Measurements from ENCODE around the gene SSH3. TPM values are rescaled to one million over a fixed set of nuclear protein-coding genes. Genes with fewer than 3 reads are reported as not detected.

SSH3 gene
- total and polyA plus RNA-seq, 2 of the 4 experiments (the other 2 are of a cell fraction), result 7.3 to 26.7 TPM

DNA sequence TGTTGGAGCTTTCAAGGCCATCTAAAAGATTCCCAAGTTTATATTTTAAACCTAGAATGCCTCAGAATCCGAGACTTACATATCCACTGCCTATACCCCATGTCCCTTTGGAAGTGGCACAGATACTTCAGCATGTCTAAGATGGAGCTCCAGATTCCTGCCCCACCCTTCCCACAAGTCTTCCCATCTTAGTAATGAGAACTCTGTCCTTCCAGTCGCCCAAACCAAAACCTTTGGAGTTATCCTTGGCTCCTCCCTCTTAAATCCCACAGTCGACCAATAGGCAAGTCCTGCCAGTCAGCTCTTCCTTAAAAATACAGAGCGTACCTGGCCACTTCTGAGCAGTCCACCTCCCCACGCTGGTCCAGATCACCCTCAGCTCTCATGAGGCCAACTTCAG, 45.7 kb downstream of the SSH3 start:
- Histone ChIP-seq H3K14ac (replicated peaks; ENCODE audit: low read depth, low read length) (no peak overlapping the region), H4K5ac (ENCODE audit: low read depth, low read length) (no peak overlapping the region), H4K91ac (ENCODE audit: insufficient read depth, low read depth, low read length) (no peak overlapping the region), H3K79me1 (ENCODE audit: low read depth in 1 of 2, low read length in 2 of 2) (peaks cover 0 to 21% of the 10 kb centered on the region in 2 experiments; a peak in 2 of 4 replicates), H2BK20ac (ENCODE audit: low read depth, low read length) (no peak overlapping the region), H3K18ac (ENCODE audit: low read depth, low read length) (no peak overlapping the region), H2BK120ac (ENCODE audit: low read depth, low read length) (no peak overlapping the region), H3K9me1 (ENCODE audit: insufficient read depth, low read length) (peaks cover 6% of the 10 kb centered on the region), H4K8ac (ENCODE audit: low read depth in 2 of 2, low read length in 2 of 2) (no peak overlapping the region), H3K4me2 (ENCODE audit: low read depth, low read length) (no peak overlapping the region), H3K36me3 (ENCODE audit: control insufficient read depth, insufficient read depth, low read length) (peaks cover 3% of the 10 kb centered on the region; the same call in 1 of the 2 replicates), H3K9me3 (ENCODE audit: control insufficient read depth, insufficient read depth, low read length) (no peaks in the 10 kb centered on the region), H2BK15ac (ENCODE audit: low read depth, low read length) (no peak overlapping the region), H2AFZ (replicated peaks; ENCODE audit: low read length, poor library complexity) (no peak overlapping the region), H3K4me1 (ENCODE audit: control insufficient read depth, insufficient read depth, low read length) (peaks cover 11% of the 10 kb centered on the region), H2AK9ac (replicated peaks; ENCODE audit: low read depth, low read length, poor library complexity) (no peak overlapping the region), H3K56ac (ENCODE audit: extremely low read depth, insufficient read depth, low read length) (no peak overlapping the region), H3K4me3 (ENCODE audit: insufficient read depth, low read depth, low read length) (no peak overlapping the region), H3K4ac (ENCODE audit: low read depth, low read length) (no peak overlapping the region), H2AK5ac (ENCODE audit: low read depth, low read length) (no peak overlapping the region), H4K20me1 (ENCODE audit: insufficient read depth, low read length) (peaks cover 3% of the 10 kb centered on the region; the same call in 1 of the 2 replicates), H3K27ac (ENCODE audit: insufficient read depth, low read length) (no peak overlapping the region), H2BK5ac (ENCODE audit: low read depth, low read length, poor library complexity, severe bottlenecking) (no peak overlapping the region), H3K23ac (ENCODE audit: low read depth, low read length) (no peak overlapping the region), H3K27me3 (ENCODE audit: control insufficient read depth, insufficient read depth, low read length) (no peaks in the 10 kb centered on the region), H3K9ac (ENCODE audit: low read depth, low read length) (no peak overlapping the region)
- ChIA-PET POLR2A (ENCODE audit: unreplicated experiment) (interaction anchor here (0.5 to 0.8 kb wide), 4 partner anchors 11 to 345 kb away, joined by 4 to 20 read pairs (median 8); partner anchors contain the start of gene CLCF1), CTCF (interaction anchor here (10.1 kb wide), 1 partner anchor 30 kb away, joined by 128 read pairs; no protein-coding TSS in a partner anchor)
- no peak for TF ChIP-seq FOS (IDR thresholded peaks at IDR 0.05; ENCODE audit: low read depth, low read length)
- TF ChIP-seq, protein P1, sequence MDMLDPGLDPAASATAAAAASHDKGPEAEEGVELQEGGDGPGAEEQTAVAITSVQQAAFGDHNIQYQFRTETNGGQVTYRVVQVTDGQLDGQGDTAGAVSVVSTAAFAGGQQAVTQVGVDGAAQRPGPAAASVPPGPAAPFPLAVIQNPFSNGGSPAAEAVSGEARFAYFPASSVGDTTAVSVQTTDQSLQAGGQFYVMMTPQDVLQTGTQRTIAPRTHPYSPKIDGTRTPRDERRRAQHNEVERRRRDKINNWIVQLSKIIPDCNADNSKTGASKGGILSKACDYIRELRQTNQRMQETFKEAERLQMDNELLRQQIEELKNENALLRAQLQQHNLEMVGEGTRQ (IDR thresholded peaks at IDR 0.05; ENCODE audit: low read depth, low read length), result no peak
- no peak for TF ChIP-seq CHD1 (IDR thresholded peaks at IDR 0.05; ENCODE audit: low read depth, low read length)
- no peak for TF ChIP-seq RFX5 (IDR thresholded peaks at IDR 0.05; ENCODE audit: low read depth, low read length)
- TF ChIP-seq, protein P2, sequence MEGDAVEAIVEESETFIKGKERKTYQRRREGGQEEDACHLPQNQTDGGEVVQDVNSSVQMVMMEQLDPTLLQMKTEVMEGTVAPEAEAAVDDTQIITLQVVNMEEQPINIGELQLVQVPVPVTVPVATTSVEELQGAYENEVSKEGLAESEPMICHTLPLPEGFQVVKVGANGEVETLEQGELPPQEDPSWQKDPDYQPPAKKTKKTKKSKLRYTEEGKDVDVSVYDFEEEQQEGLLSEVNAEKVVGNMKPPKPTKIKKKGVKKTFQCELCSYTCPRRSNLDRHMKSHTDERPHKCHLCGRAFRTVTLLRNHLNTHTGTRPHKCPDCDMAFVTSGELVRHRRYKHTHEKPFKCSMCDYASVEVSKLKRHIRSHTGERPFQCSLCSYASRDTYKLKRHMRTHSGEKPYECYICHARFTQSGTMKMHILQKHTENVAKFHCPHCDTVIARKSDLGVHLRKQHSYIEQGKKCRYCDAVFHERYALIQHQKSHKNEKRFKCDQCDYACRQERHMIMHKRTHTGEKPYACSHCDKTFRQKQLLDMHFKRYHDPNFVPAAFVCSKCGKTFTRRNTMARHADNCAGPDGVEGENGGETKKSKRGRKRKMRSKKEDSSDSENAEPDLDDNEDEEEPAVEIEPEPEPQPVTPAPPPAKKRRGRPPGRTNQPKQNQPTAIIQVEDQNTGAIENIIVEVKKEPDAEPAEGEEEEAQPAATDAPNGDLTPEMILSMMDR (conservative IDR thresholded peaks at IDR 0.05; ENCODE audit: low read depth, low read length), result no peak
- no peak for TF ChIP-seq RAD21 (IDR thresholded peaks at IDR 0.05; ENCODE audit: low read length)
- 79% methylated on average over 4 of the region's 5 CpGs; no CpG with 5 or more reads in 1 of the 2 experiments for WGBS, 2 experiments (ENCODE audit: extremely low coverage in 2 of 2, insufficient read length in 1 of 2)
- dilution Hi-C loops (cut with HindIII; ENCODE audit: low sequenced_read_pairs, unreplicated experiment), result no loop called here
- ATAC-seq (ENCODE audit: low read depth), result no peak
- intact Hi-C loops (cut with micrococcal nuclease), result no loop called here
- in situ Hi-C loops (cut with MboI; ENCODE audit: low sequenced_read_pairs), result no loop called here
- BruUV-seq (replicated peaks), result no TSS peak
- no peak for DNase-seq
